ENCODE data around the gene HECW1.
"Not testable (repeated sequence)": the region's sequence is repeated elsewhere in the genome, so short reads cannot be mapped to it uniquely, and the experiment has no call there.

HECW1 gene

GRCh38 chr7:43112459-43112940 lies at the start of gene HECW1:
HECW1 (plus strand) TSS chr7:43112647; CDS start chr7:43243906, 131,259 bp downstream.
- no peak for DNase-seq

- DNase-seq, result no peak
Measured at GRCh38 chr7:43071604-43072003, 40.8 kb upstream of the HECW1 start.

GRCh38 chr7:43072530-43072929 lies 39.9 kb upstream of the HECW1 start:
- DNase-seq, result no peak

GRCh38 chr7:43073811-43074210 lies 38.6 kb upstream of the HECW1 start:
- DNase-seq, result not testable (repeated sequence)

- no peak for DNase-seq
Measured at GRCh38 chr7:43076189-43076605, 36.2 kb upstream of the HECW1 start.

- no peak for DNase-seq
Measured at GRCh38 chr7:43076606-43077005, 35.8 kb upstream of the HECW1 start.

GRCh38 chr7:43077285-43077684 lies 35.2 kb upstream of the HECW1 start:
- no peak for DNase-seq

GRCh38 chr7:43077732-43078391 lies 34.6 kb upstream of the HECW1 start:
- no peak for DNase-seq

- no peak for DNase-seq
Measured at GRCh38 chr7:43078794-43079193, 33.7 kb upstream of the HECW1 start.

- DNase-seq, result no peak
Measured at GRCh38 chr7:43081603-43082002, 30.8 kb upstream of the HECW1 start.

GRCh38 chr7:43083106-43083505 lies 29.3 kb upstream of the HECW1 start:
- DNase-seq, result no peak

- no peak for DNase-seq
Measured at GRCh38 chr7:43085017-43085416, 27.4 kb upstream of the HECW1 start.

- no peak for DNase-seq
Measured at GRCh38 chr7:43085992-43086391, 26.5 kb upstream of the HECW1 start.

- no peak for DNase-seq
Measured at GRCh38 chr7:43092819-43093218, 19.6 kb upstream of the HECW1 start.

- no peak for DNase-seq
Measured at GRCh38 chr7:43096875-43097274, 15.6 kb upstream of the HECW1 start.

- no peak for DNase-seq
Measured at GRCh38 chr7:43099750-43100149, 12.7 kb upstream of the HECW1 start.

- no peak for DNase-seq
Measured at GRCh38 chr7:43104874-43105520, 7.5 kb upstream of the HECW1 start.

GRCh38 chr7:43105521-43106120 lies 6.8 kb upstream of the HECW1 start:
- DNase-seq, result no peak

GRCh38 chr7:43108255-43109011 lies 4.0 kb upstream of the HECW1 start:
- DNase-seq, result no peak

- no peak for DNase-seq
Measured at GRCh38 chr7:43110791-43111535, 1.5 kb upstream of the HECW1 start.

- DNase-seq, result no peak
Measured at GRCh38 chr7:43111630-43112458, 603 bp upstream of the HECW1 start.

All from CD4-positive, alpha-beta T cell treated with Interferon gamma for 1 hour (primary cell).